MM.1S (cell line): ENCODE results near the gene YPEL2.

Experiments
- EZH2 ChIP-seq: fragments of 300-600 bp; sonication (generic); optimal IDR thresholded peaks from 2 replicates; pipeline ENCODE3; 2017; ENCODE audit warnings: low read depth, mild to moderate bottlenecking, antibody characterized with exemption, low read length, mixed read lengths
- EZH2phosphoT487 ChIP-seq: fragments of 300-600 bp; sonication (generic); IDR thresholded peaks from 2 replicates; pipeline ENCODE4 v1.6.1; 2018; ENCODE audit warnings: antibody characterized with exemption, low read length

- TF ChIP-seq EZH2phosphoT487 (no peak), EZH2 (no peak)
Observed at GRCh38 chr17:59381716-59382570, 50.5 kb downstream of the YPEL2 start.
